Right lobe of liver (tissue), 4 donors: ENCODE measurements around the gene COL23A1.

Source experiments
- POLR2A ChIP-seq: fragments of 450-650 bp; IDR thresholded peaks from one replicate; pipeline ENCODE4 v1.6.1; 2017; ENCODE audit warnings: antibody characterized with exemption, mild to moderate bottlenecking
- TF ChIP-seq, protein P1 (sequence below), 4 donors: fragments of 200-600 bp in 3 of 4; fragments of 450-650 bp in 1 of 4; IDR thresholded peaks; one replicate each; pipeline versions ENCODE4 v1.5.1 to v1.8.0; 2016 to 2022; ENCODE audit warnings: antibody characterized with exemption in 4 of 4, mild to moderate bottlenecking in 2 of 4
- donor health status: DM: no; HTN: no; CAD: no.
- donor health status: DM: no; HTN: no; CAD: no.
- donor health status: DM: no; HTN: yes; CAD: no.

DNA sequence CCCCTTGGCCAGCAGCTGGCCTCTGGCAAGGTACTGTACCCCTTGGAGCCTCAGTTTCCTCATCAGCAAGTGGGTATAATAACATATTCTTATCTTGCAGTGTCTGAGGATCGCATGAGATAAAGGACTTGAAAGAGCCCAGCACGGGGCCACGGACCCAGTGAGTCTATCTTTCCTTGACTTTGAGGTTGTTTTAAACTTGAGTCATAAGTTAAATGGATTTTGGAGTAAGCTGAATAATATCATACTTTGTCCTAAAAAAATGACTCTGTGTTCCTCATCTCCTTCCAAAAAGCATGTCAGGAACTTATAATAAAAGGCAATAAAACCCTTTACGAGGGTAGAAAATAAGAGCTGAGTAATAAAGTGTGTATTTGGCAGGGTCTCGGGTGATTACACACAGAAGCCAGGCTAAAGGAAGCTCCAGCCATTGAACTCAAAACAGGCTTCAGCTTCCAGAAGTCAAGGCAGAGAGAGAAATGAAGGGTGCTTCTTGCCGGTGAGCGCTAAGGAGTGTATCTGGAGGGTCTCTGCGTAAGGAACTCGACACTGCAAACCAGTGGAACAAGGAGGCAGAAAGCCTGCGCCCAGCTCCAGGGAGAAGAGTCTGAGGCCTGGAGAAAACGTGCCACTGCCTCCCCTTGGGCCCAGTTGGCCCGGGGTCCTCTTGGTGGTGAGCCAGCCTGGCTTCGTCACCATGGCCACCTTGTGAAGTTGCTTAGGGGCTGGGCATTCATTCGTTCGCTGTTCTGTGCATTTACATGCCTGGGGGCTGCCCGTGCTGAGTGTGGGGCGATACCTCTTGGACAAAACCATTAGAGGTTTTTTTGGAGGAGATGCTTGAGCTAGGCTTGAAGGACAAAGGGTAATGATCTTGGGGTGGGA is 285.2 kb downstream of the COL23A1 start:
- no peak for TF ChIP-seq POLR2A
- TF ChIP-seq, protein P1, sequence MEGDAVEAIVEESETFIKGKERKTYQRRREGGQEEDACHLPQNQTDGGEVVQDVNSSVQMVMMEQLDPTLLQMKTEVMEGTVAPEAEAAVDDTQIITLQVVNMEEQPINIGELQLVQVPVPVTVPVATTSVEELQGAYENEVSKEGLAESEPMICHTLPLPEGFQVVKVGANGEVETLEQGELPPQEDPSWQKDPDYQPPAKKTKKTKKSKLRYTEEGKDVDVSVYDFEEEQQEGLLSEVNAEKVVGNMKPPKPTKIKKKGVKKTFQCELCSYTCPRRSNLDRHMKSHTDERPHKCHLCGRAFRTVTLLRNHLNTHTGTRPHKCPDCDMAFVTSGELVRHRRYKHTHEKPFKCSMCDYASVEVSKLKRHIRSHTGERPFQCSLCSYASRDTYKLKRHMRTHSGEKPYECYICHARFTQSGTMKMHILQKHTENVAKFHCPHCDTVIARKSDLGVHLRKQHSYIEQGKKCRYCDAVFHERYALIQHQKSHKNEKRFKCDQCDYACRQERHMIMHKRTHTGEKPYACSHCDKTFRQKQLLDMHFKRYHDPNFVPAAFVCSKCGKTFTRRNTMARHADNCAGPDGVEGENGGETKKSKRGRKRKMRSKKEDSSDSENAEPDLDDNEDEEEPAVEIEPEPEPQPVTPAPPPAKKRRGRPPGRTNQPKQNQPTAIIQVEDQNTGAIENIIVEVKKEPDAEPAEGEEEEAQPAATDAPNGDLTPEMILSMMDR (IDR thresholded peaks at IDR 0.05) = no peak
